GM19023 (cell line): ENCODE measurements around the gene FAM98C.
A peak's percentile ranks its signal among the peaks of the same experiment; 100 is the strongest.
"Not testable (repeated sequence)": the region's sequence is repeated elsewhere in the genome, so short reads cannot be mapped to it uniquely, and the experiment has no call there.

ENCODE experiments used
- ATAC-seq: cut with Tn5 transposase; IDR thresholded peaks from one replicate; pipeline ENCODE4 v1.9.1; 2021; ENCODE audit warnings: mild to moderate bottlenecking, moderate library complexity; ENCODE audit not compliant: unreplicated experiment

FAM98C gene

GRCh38 chr19:38395381-38396114, 7.3 kb upstream of the FAM98C start:
- ATAC-seq: no peak

- ATAC-seq: no peak
Measured at GRCh38 chr19:38399081-38399480, 3.8 kb upstream of the FAM98C start.

GRCh38 chr19:38399537-38399936, 3.4 kb upstream of the FAM98C start:
- no peak for ATAC-seq

- ATAC-seq: no peak
Measured at GRCh38 chr19:38400361-38400760, 2.5 kb upstream of the FAM98C start.

- ATAC-seq: no peak
Measured at GRCh38 chr19:38401148-38401547, 1.7 kb upstream of the FAM98C start.

- ATAC-seq: peak; percentile 5
Measured at GRCh38 chr19:38402623-38402966, 298 bp upstream of the FAM98C start.

GRCh38 chr19:38404858-38405257, 2.0 kb downstream of the FAM98C start:
- no peak for ATAC-seq

- ATAC-seq: no peak
Measured at GRCh38 chr19:38405276-38405675, 2.4 kb downstream of the FAM98C start.

GRCh38 chr19:38409631-38410133, 6.8 kb downstream of the FAM98C start:
- ATAC-seq: no peak

GRCh38 chr19:38410407-38410806, 7.5 kb downstream of the FAM98C start:
- not testable (repeated sequence) for ATAC-seq

GRCh38 chr19:38411041-38411712, 8.3 kb downstream of the FAM98C start:
- no peak for ATAC-seq

GRCh38 chr19:38411898-38412297, 9.0 kb downstream of the FAM98C start:
- ATAC-seq: not testable (repeated sequence)

- ATAC-seq: no peak
Measured at GRCh38 chr19:38412491-38412890, 9.6 kb downstream of the FAM98C start.

- ATAC-seq: no peak
Measured at GRCh38 chr19:38412961-38413360, 10.1 kb downstream of the FAM98C start.

GRCh38 chr19:38413416-38413815, 10.5 kb downstream of the FAM98C start:
- ATAC-seq: no peak

- ATAC-seq: no peak
Measured at GRCh38 chr19:38417146-38417543, 14.3 kb downstream of the FAM98C start.

- ATAC-seq: no peak
Measured at GRCh38 chr19:38417544-38418506, 14.9 kb downstream of the FAM98C start.

- ATAC-seq: no peak
Measured at GRCh38 chr19:38420935-38421334, 18.0 kb downstream of the FAM98C start.

- no peak for ATAC-seq
Measured at GRCh38 chr19:38421856-38422255, 19.0 kb downstream of the FAM98C start.

GRCh38 chr19:38422438-38422837, 19.5 kb downstream of the FAM98C start:
- no peak for ATAC-seq

GRCh38 chr19:38424272-38424671, 21.4 kb downstream of the FAM98C start:
- no peak for ATAC-seq
